ENCODE data around the gene BAZ1B. TPM values are rescaled to one million over a fixed set of nuclear protein-coding genes. Genes with fewer than 3 reads are reported as not detected.
"Not testable (repeated sequence)": the region's sequence is repeated elsewhere in the genome, so short reads cannot be mapped to it uniquely, and the experiment has no call there.

Gene BAZ1B, protein sequence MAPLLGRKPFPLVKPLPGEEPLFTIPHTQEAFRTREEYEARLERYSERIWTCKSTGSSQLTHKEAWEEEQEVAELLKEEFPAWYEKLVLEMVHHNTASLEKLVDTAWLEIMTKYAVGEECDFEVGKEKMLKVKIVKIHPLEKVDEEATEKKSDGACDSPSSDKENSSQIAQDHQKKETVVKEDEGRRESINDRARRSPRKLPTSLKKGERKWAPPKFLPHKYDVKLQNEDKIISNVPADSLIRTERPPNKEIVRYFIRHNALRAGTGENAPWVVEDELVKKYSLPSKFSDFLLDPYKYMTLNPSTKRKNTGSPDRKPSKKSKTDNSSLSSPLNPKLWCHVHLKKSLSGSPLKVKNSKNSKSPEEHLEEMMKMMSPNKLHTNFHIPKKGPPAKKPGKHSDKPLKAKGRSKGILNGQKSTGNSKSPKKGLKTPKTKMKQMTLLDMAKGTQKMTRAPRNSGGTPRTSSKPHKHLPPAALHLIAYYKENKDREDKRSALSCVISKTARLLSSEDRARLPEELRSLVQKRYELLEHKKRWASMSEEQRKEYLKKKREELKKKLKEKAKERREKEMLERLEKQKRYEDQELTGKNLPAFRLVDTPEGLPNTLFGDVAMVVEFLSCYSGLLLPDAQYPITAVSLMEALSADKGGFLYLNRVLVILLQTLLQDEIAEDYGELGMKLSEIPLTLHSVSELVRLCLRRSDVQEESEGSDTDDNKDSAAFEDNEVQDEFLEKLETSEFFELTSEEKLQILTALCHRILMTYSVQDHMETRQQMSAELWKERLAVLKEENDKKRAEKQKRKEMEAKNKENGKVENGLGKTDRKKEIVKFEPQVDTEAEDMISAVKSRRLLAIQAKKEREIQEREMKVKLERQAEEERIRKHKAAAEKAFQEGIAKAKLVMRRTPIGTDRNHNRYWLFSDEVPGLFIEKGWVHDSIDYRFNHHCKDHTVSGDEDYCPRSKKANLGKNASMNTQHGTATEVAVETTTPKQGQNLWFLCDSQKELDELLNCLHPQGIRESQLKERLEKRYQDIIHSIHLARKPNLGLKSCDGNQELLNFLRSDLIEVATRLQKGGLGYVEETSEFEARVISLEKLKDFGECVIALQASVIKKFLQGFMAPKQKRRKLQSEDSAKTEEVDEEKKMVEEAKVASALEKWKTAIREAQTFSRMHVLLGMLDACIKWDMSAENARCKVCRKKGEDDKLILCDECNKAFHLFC (N-terminal part only)
- 10 to 100 TPM; 84.5 to 86.2 TPM for total RNA-seq

DNA sequence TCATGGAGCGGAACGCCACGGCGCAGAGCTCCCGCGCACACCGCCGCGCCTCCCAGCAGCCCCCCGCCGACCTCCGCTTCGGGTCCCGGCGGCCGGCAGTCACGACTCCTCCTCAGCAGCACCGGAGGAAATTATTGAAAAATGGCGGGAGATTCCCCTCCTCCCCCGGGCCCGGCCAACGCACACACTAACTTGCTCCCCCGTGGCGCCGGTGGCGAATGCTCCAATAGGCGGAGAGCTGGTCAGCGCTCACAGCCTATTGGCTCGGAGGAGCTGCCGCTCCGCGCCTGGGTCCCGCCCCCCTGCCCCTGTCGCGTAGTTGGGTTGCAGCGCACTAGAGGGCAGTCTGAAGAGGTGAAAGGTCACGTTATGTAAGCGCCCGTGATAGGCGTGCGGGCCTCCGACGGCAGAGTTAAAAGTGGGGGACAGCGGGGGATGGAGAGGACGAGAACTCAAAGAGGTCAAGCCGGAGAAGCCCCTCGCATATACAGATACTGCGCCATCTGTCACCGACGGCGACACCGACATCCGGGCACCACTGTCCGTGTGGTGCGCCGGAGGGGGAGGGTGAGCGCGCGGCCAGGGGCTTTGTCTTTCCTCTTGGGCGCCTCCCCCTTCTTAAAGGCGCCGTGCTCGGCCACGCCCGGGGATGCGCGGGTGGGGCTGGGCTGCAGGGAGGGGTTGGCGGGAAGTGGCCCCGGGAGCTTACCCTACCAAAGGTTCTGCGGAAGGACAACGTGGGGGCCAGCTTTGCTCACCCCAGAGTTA, at the start of gene BAZ1B:
BAZ1B (minus strand) TSS at position 189 of the 768 bp plus-strand sequence. CDS start 360 bp downstream, outside the sequence.
- ChIA-PET CTCF (interaction anchor here (0.9 to 1.6 kb wide), 10 partner anchors 27 to 219 kb away, joined by 3 to 8 read pairs (median 4); partner anchors contain the start of genes BCL7B and TBL2), POLR2A (interaction anchor here (0.6 to 5.4 kb wide), 25 partner anchors 9 to 693 kb away, joined by 3 to 100 read pairs (median 5); partner anchors contain the start of genes ABHD11, BCL7B, METTL27 and STX1A)
- DNase-seq: peak; percentile 98
- Mint-ChIP-seq H3K36me3 (ENCODE audit: low read depth) (peaks cover 35% of the 10 kb centered on the region), H3K4me1 (peaks cover 61% of the 10 kb centered on the region), H3K9me3 (no peaks in the 10 kb centered on the region), H3K27ac (peak within 1 kb of the TSS; percentile 88), H3K27me3 (no peaks in the 10 kb centered on the region), H3K4me3 (peak within 1 kb of the TSS; percentile 92)

DNA sequence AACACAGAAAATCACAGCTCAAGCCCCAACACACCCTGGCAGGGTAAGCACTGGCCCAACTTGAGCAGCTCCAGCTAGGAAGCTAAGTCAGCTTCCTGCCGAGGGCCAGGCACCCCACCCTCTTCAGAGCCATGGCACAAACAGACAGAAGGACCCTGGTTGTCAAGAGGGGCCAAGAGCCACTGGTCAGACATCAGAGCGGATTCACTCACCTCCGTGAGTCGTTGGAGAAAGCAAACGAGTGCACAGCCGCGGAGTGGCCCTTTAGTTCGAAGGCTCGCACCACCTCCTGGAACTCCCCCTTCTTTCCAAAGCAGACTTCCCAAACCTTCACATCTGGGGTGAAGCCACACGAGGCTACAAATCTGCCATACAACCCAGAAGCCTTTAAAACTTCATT, 48.9 kb upstream of the BAZ1B start:
- Mint-ChIP-seq H3K27ac (no peak overlapping the region), H3K36me3 (ENCODE audit: low read depth) (peaks cover 51% of the 10 kb centered on the region), H3K9me3 (no peaks in the 10 kb centered on the region), H3K27me3 (no peaks in the 10 kb centered on the region), H3K4me1 (peaks cover 25% of the 10 kb centered on the region), H3K4me3 (no peak overlapping the region)
- ChIA-PET POLR2A (no interaction called here), CTCF (no interaction called here)
- no peak for DNase-seq

DNA sequence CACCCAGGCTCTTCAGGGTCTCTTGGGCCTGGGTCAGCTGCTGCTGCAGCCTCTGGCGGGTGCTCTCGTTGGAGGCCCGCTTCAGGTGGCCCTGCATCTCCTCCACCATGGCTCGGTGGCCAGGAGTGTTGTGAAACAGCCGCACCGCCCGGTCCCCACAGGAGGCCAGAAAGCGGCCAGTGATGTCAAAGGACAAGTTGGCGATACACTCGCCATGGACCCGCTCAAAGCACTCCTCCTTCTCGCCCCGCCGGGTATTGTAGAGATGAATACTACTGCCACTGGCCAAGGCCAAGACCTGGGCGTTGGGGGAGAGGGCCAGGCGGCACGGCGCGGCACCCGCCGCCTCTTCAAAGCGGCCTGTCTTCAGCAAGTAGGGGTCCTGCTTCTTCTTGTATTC, 48.4 kb upstream of the BAZ1B start:
- no peak overlapping the region for H3K4me3 Mint-ChIP-seq
- POLR2A ChIA-PET: no interaction called here
- no peaks in the 10 kb centered on the region for H3K9me3 Mint-ChIP-seq
- peaks cover 29% of the 10 kb centered on the region for H3K4me1 Mint-ChIP-seq
- H3K27me3 Mint-ChIP-seq: no peaks in the 10 kb centered on the region
- peaks cover 51% of the 10 kb centered on the region for H3K36me3 Mint-ChIP-seq (ENCODE audit: low read depth)
- no peak for DNase-seq
- CTCF ChIA-PET: no interaction called here
- H3K27ac Mint-ChIP-seq: no peak overlapping the region

DNA sequence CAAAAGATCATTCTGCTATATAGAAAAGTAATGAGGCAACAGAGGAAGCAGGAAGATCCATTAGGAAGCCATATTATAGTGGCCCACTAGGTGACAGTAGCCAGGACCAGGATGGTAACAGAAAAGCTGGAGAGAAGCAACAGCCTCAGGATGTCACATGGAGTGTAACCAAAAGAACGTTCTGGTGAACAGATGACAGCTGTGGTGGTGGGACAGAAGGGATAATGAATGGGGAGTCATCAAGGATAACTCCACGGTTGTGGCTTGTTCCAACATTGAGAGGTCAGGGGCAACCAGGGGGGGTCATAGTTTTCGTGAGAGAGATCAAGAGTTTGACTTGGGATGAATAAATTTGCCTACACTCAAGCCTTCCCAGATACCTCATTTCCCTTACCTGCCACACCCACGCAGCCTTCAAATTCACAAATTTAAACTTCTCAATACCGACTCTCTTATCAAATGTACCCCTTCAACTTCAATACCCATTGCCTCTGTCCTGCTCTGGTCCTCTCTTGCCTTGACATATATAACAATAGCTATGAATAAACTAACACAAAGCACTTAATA, 47.0 kb upstream of the BAZ1B start:
- DNase-seq: no peak
- ChIA-PET POLR2A (interaction anchor here (1.6 to 2.9 kb wide), 2 partner anchors 9 to 12 kb away, joined by 4 to 10 read pairs; partner anchors contain the start of genes BCL7B and TBL2), CTCF (no interaction called here)
- Mint-ChIP-seq H3K4me3 (no peak overlapping the region), H3K9me3 (no peaks in the 10 kb centered on the region), H3K27me3 (no peaks in the 10 kb centered on the region), H3K36me3 (ENCODE audit: low read depth) (peaks cover 43% of the 10 kb centered on the region), H3K27ac (peak overlapping the region; percentile 11), H3K4me1 (peaks cover 29% of the 10 kb centered on the region)

DNA sequence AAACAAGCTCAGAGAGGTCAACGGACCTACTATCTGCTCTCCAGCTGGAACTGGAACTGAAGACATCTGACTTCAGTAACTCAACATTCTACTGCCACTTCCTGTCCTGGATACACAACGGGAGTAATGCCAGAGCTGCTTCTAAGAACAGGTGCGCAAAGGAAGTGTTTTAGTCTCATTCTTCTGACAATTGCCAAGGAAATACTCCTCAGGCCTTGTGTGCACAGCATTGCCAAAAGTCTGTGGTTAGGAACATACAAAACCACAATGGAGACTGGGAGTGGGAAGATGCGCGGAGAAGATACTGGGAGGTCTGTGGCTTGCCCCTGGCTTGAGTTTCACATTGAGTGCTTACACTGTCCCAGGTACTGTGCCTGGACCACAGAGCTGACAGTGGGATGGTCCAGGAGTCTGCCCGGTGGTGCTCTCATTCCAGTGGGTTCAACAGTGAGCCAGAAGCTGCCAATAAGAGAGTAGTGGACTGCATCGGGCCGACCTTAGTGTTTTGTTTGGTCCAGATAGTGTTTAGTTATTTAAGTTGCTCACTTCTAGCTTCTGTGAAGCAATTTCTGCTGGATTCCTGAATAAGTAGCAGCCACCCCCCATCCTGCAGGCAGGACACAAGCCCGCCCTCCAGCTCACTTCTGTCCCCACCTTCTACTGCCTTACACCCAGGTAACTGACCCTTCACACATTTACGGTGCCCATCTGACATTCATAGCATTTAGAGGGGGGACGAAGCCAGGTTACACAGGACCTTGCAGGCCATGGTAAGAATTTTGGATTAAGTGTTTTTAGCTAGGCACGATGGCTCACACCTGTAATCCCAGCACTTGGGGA, 46.0 kb upstream of the BAZ1B start:
- Mint-ChIP-seq H3K36me3 (ENCODE audit: low read depth) (peaks cover 33% of the 10 kb centered on the region), H3K9me3 (no peaks in the 10 kb centered on the region), H3K4me1 (peaks cover 29% of the 10 kb centered on the region), H3K27ac (peak overlapping the region; percentile 11), H3K4me3 (no peak overlapping the region), H3K27me3 (no peaks in the 10 kb centered on the region)
- ChIA-PET CTCF (interaction anchor here (1.5 kb wide), 1 partner anchor 167 kb away, joined by 4 read pairs; no protein-coding TSS in a partner anchor), POLR2A (interaction anchor here (0.8 to 4.4 kb wide), 5 partner anchors 10 to 49 kb away, joined by 3 to 18 read pairs (median 4); partner anchors contain the start of genes BAZ1B, BCL7B and TBL2)
- no peak for DNase-seq

DNA sequence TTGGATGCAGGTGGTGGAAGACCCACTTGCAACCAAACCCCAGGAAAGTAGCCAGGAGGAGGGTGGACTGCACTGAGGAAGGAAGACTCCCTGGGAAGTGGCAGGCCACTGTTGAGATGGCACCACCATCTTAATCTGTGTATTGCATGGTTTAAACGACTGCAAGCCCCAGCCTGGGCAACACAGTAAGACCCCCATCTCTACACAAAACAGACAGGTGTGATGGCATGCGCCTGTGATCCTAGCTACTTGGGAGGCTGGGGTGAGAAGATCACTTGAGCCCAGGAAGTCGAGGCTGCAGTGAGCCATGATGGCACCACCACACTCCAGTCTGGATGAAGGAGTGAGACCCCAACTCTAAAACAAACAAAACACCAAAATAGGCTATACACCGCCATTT, 45.0 kb upstream of the BAZ1B start:
- H3K9me3 Mint-ChIP-seq: no peaks in the 10 kb centered on the region
- ChIA-PET POLR2A (interaction anchor here (0.8 to 4.4 kb wide), 7 partner anchors 10 to 48 kb away, joined by 3 to 27 read pairs (median 18); partner anchors contain the start of genes BAZ1B, BCL7B and TBL2), CTCF (interaction anchor here (1.4 to 1.6 kb wide), 3 partner anchors 47 to 168 kb away, joined by 4 to 6 read pairs (median 6); no protein-coding TSS in a partner anchor)
- peaks cover 29% of the 10 kb centered on the region for H3K4me1 Mint-ChIP-seq
- peaks cover 24% of the 10 kb centered on the region for H3K36me3 Mint-ChIP-seq (ENCODE audit: low read depth)
- no peak for DNase-seq
- H3K4me3 Mint-ChIP-seq: no peak overlapping the region
- no peak overlapping the region for H3K27ac Mint-ChIP-seq
- no peaks in the 10 kb centered on the region for H3K27me3 Mint-ChIP-seq

DNA sequence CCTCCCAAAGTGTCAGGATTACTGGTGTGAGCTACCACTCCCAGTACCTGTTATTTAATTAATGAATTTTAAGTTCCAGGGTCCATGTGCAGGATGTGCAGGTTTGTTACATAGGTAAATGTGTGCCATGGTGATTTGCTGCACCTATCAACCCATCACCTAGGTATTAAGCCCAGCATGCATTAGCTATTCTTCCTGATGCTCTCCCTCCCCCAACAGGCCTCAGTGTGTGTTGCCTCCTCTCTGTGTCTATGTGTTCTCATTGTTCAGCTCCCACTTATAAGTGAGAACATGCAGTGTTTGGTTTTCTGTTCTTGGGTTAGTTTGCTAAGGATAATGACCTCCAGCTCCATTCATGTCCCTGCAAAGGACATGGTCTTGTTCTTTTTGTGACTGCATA, 44.3 kb upstream of the BAZ1B start:
- H3K27ac Mint-ChIP-seq: peak overlapping the region; percentile 64
- H3K36me3 Mint-ChIP-seq (ENCODE audit: low read depth): peaks cover 19% of the 10 kb centered on the region
- not testable (repeated sequence) for H3K9me3 Mint-ChIP-seq, H3K27me3 Mint-ChIP-seq, DNase-seq
- H3K4me3 Mint-ChIP-seq: peak overlapping the region; percentile 69
- CTCF ChIA-PET: interaction anchor here (1.0 to 1.6 kb wide), 4 partner anchors 12 to 168 kb away, joined by 3 to 6 read pairs (median 5); partner anchors contain the start of genes BAZ1B and TBL2
- H3K4me1 Mint-ChIP-seq: peaks cover 32% of the 10 kb centered on the region
- POLR2A ChIA-PET: interaction anchor here (0.8 to 4.4 kb wide), 10 partner anchors 9 to 89 kb away, joined by 3 to 27 read pairs (median 8); partner anchors contain the start of genes BAZ1B, BCL7B and TBL2

DNA sequence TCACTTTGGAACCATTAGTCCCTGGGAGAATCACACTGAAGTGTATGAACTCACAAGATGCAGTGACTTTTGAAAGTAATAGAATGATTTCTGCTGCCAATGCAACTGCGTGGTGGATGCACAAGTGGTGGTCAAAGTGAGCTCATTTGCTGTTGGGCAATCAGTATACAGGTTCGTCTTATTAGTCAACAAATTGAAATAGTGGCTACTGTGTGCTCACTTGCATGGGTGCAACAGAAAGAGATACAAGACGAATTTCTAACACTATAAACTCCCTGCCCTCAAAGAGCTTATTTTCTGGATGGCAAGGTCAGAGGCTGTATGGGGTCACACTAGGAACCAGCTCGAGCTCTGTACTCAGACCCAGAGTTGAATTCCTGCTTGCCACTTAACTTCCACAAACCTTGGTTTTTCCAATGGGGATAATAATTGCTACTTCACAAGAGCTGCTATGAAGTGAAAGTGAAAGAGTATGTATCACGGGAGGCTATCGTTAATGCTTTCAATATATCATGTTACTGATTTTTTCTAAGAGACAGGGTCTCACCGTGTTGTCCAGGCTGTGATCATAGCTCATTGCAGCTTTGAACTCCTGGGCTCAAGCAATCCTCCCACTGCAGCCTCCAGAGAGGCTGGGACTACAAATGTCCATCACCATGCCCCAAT, 43.7 kb upstream of the BAZ1B start:
- H3K4me1 Mint-ChIP-seq: peaks cover 32% of the 10 kb centered on the region

DNA sequence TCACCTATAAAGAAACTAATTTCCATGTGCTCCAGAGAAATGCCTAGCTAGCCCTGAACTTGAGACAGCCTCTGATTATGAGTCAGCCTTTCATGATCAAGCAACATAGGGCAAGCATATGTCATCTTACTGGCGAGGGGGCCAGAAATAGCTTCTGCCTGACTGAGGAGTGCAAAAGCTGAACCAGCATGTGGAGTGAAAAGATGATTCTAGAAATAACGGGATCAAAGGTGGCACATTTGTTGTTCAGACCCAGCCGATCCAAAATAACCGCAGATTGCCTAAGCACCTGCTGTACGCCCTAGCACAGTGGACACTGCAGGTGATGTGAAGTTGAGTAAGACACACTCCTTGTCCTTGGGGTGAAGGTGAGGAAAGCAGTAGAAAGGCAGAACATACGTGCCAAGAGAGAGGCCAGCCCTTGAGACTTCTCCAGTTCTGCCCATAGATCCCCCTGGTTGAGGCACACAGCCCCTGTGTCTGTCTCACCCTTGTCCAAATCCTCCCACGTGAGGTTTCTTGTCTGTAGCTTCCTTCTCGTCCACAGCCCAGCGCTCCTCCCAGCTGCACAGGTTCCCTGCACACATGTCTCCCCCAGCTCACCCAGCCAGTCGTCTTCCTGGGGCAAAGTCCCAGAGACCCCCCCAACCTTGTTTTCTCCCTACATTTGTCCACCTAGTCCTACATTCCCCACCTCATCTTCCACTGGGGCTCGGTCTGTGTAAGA, 38.2 kb upstream of the BAZ1B start:
- H3K4me1 Mint-ChIP-seq: peaks cover 31% of the 10 kb centered on the region
- no peaks in the 10 kb centered on the region for H3K9me3 Mint-ChIP-seq
- H3K27ac Mint-ChIP-seq: no peak overlapping the region
- DNase-seq: no peak
- peaks cover 12% of the 10 kb centered on the region for H3K36me3 Mint-ChIP-seq (ENCODE audit: low read depth)
- ChIA-PET CTCF (interaction anchor here (1.1 to 1.6 kb wide), 2 partner anchors 38 to 174 kb away, joined by 3 read pairs; partner anchors contain the start of gene BAZ1B), POLR2A (interaction anchor here (1.3 to 4.9 kb wide), 4 partner anchors 17 to 178 kb away, joined by 5 to 100 read pairs (median 6); partner anchors contain the start of genes ABHD11, BAZ1B and TBL2)
- H3K27me3 Mint-ChIP-seq: no peaks in the 10 kb centered on the region
- H3K4me3 Mint-ChIP-seq: no peak overlapping the region

More for the DNA sequence above, 43.7 kb upstream of the BAZ1B start:
- no peaks in the 10 kb centered on the region for H3K27me3 Mint-ChIP-seq
- H3K27ac Mint-ChIP-seq: peak overlapping the region; percentile 64
- CTCF ChIA-PET: interaction anchor here (1.0 to 1.6 kb wide), 4 partner anchors 12 to 169 kb away, joined by 3 to 6 read pairs (median 5); partner anchors contain the start of genes BAZ1B and TBL2
- POLR2A ChIA-PET: interaction anchor here (0.8 to 4.4 kb wide), 9 partner anchors 9 to 89 kb away, joined by 3 to 27 read pairs (median 9); partner anchors contain the start of genes BAZ1B, BCL7B and TBL2
- H3K9me3 Mint-ChIP-seq: no peaks in the 10 kb centered on the region
- no peak for DNase-seq
- peak overlapping the region; percentile 69 for H3K4me3 Mint-ChIP-seq
- H3K36me3 Mint-ChIP-seq (ENCODE audit: low read depth): peaks cover 14% of the 10 kb centered on the region
